Stimulated activated CD4-positive, alpha-beta T cell treated with anti-CD3 and anti-CD28 coated beads, Interleukin-4, amount 100 ng/mL, for 1 hour (primary cell): ENCODE results near the gene CEP72.
"Not testable (repeated sequence)": the region's sequence is repeated elsewhere in the genome, so short reads cannot be mapped to it uniquely, and the experiment has no call there.

Source experiments
- DNase-seq: peaks from one replicate; pipeline ENCODE4 v3.0.0-alpha.2; 2020

CEP72 gene

DNA sequence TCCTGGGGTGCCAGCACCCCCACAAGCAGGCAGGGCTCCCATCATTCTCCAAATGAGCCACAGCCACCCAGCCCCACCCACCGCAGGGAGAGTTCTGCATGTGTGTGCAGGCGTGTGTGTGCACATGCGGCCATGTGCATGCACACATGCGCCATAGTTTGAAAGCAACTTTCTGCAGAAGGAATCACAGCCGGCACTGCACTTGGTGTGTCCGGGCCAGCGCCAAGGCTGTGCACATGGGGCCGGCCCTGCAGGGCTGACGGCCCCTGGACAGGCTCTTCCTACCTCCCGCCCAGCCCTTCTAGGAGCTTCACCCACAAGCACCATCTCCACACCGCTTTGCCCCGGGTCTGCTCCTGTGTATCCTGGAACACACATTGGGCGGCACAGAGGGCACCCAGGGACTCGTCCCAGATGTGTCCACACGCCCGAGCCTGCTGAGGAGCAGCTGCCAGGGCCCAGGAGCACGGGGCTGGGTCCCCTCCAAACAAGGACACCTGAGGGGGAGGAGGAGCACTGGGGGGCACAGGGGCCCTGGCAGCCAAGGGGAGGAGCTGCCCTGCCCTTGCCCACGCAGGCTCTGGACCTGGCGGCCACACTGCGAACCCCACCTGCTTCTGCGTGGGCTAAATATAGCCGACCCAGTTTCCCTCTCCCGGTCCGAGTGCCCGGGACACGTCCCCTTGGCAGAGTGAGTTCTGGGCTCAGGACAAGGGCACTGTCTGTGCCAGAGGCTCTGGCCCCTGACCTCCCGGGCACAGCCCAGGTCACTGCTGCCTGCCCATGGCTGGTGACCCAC lies 61.9 kb downstream of the CEP72 start:
- DNase-seq: no peak

- DNase-seq: no peak
Measured at GRCh38 chr5:674630-675011, 62.5 kb downstream of the CEP72 start.

GRCh38 chr5:675111-675870 lies 63.2 kb downstream of the CEP72 start:
- no peak for DNase-seq

- DNase-seq: no peak
Measured at GRCh38 chr5:675871-676698, 63.9 kb downstream of the CEP72 start.

DNA sequence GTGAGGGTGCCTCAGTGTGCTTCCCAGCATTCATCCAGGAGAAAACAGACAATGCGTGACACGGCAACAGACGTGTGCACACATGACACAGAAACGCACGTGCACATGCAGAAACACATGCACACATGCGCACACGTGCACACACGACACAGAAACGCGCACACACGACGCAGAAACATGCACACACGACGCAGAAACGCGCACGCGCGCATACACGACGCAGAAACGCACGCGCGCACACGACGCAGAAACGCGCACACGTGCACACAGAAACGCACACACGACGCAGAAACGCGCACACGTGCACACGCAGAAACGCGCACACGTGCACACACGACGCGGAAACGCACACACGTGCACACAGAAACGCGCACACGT lies 64.5 kb downstream of the CEP72 start:
- no peak for DNase-seq

DNA sequence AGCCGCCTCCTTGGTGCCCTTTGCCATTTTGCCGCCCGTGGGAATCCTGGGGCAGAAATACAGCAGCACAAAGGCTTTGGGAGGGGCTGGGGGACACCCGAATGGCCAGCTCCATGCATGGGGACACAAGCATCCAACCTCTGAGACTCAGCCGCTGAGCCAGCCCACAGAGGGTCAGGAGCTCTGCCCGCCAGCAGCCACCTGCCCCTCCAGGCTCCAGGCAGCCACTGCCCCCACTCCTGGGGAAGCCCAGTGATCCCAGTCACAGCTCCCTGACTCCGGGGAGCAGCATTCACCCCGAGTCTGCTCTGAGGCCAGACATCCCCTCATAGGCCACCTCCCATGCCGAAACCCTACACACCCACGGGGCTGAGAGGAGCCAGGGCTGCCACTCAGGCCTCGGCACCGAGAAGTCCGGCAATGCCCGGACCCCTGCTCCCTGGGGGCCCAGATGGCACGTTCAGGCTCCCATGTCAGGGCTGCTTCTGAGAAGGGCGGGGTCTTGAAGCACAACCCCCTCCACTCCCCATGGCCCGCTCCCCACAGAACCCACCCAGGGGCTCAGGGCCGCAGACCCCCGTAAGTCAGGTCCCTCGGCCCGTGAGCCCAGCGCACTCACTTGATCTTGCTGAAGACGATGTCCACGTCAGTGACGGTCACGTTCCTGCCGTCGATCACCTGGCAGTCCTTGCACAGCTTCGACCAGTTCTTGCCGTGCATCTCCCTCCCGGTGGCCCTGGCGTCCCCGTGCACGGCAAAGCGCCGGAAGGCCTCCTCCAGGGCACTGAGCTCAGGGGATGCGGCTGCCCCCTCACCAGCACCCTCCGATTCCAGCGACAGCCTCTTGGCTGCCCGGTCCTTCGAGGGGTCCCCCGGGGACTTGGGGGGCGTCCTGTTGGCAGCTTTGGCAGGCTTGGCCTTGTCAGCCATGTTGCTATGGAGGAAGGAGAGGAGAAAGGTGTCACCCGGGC lies 65.3 kb downstream of the CEP72 start:
- DNase-seq: no peak

- not testable (repeated sequence) for DNase-seq
Measured at GRCh38 chr5:678521-678920, 66.4 kb downstream of the CEP72 start.

DNA sequence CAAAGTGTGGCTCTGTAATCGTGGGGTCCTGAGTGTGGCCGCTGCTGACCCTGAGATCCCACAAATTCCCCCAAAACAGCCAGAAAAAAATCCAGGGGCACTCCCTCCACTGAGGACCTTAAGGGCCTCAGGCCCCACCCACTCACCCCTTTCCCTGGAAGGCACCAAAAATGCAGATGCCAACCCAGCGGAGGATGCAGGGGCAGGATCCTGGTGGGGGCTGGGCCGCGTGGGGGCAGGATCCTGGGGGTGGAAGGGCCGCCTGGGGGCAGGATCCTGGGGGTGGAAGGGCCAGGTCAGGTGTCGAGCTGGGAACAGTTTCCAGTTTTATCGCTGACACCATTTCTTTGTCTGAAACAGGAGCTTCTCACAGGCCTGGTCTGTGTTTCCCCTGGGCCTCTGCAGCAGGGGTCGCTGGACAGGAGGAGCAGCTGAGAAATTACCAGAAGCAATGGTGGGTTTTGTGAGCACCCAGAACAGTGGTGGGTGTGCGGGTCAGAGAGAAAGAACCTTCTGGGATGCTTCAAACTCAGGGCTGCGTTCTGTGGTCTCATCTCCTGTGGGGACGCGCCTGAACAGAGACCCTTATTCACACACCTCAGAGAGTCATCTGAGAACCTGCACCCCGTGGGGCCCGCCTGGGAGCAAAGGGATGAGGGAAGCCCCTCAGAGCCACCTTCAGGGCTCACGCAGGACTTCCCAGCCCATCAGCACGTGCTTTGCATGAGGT lies 67.2 kb downstream of the CEP72 start:
- DNase-seq: not testable (repeated sequence)

DNA sequence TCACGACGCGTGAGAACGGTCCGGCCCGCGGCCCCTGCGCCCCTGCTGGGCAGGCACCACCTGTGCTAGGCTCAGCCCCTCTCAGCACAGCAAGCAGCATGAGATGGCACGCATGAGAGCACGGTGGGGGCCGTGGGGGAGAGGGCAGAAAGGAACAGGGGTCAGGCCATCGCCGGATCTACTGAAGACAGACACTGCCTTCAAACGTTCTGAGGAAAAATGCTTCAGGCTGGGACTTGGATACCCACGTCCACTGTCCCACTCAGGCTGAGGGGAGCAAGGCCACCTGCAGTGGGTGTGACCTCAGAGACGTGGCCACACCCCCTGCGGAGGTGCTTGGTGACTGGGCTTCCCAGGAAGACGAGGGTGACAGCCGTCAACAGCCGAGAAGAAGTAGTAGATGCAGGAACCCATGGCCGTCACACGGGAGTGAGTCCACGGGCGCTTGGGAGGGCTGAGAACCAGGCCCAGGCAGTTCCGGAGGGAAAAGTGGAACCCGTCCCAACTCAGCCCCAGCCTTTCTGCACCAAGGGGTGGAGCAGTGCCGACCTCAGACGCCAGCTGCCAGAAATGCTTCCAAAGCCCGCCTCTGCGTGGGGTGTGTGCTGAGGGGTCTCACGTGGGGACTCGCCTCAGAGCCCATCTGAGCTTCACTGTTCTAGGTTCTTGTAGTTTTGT lies 68.1 kb downstream of the CEP72 start:
- DNase-seq: not testable (repeated sequence)

GRCh38 chr5:680836-681235 lies 68.7 kb downstream of the CEP72 start:
- DNase-seq: not testable (repeated sequence)

DNA sequence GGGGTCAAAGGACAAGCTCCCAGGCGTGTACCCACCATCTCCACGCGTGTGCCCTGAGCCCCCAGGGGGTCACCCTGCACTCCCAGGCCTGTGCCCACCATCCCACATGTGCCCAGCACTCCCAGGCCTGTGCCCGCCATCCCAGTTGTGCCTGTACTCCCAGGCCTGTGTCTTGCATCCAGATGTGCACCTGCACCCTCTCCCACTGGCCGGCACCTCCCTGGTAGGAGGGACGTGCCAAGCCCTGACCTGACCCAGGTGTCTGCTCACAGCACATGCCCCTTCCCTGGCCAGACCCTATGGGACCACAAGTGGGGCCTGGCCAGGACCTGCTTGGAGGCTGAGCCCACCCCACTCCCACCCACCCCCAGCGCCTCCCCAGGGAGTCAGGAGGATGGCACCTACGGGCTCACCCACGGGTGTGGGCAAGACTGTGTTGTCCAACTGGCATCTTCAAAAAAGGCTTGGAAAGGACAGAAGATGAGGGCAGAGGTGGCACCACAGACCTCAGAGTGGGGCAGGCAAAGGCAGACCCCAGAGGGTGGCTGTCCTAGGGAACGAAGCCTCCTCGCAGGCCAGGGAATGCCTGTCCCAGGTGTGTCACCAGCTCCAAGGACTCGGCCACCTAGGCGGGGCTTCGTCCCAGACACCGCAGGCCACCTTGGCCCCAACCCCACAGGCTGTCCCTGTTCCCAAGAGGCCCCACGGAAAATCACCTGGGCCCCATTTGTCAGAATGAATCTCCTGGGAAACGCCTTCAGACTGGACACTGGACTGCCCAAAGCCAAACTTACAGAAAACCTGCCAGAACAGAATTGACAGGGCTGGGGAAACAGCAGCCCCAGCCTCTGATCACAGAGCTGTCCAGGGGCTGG lies 69.4 kb downstream of the CEP72 start:
- not testable (repeated sequence) for DNase-seq

DNA sequence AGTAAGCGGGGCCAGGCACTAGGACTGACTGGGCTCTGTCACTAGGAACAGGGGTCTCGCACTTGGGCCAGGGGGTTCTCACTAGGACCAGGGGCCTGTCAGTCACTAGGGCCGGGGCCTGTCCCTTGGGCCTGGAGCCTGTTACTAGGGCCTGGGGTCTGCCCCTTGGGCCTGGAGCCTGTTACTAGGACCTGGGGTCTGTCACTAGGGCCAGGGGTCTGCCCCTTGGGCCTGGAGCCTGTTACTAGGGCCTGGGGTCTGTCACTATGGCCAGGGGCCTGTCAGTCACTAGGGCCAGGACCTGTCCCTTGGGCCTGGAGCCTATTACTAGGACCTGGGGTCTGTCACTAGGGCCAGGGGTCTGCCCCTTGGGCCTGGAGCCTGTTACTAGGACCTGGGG lies 70.1 kb downstream of the CEP72 start:
- not testable (repeated sequence) for DNase-seq

GRCh38 chr5:682651-683358 lies 70.7 kb downstream of the CEP72 start:
- DNase-seq: not testable (repeated sequence)

DNA sequence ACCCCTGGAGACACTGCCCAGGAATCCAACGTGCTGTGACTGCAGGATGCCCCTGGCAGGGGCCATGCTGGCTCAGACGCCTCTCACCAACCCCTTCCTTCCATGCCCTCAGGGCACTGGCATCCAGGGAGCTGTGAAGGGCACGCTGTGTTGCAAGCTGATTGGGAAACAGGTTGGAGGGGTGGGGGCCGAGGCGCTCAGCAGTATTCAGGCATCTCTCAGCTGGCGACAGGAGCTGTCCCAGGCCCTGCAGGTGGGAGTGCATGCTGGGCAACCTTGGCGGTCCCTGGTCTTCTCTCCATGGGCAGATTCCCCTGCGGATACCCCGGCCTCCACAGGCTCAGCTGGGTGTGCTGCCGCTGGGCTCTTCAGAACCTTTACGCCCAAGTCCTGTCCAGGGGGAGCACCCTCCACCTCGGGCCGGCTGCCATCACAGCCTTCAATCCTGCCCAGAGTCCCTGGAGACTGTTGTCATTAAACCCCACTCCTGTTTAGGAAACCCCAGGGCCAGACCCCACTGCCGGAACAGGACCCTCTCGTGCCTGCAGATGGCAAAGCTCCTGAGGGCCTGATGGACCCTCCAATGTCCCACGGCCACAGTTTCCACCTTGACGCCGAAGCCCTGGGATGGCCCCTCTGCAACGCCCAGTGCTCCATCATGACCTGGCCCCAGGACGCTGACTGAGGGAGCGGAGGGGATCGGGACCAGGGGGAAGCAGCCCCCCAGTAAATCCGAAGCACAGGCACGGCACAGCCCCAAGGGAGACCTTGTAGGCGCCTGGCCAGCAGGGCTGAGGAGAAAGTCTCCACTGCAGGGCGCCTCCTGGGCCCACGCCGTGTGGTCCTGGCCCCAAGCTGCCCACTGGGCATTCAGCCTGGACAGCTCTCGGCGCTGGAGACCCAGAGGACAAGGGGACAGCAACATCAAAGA lies 71.7 kb downstream of the CEP72 start:
- no peak for DNase-seq

- no peak for DNase-seq
Measured at GRCh38 chr5:684751-685216, 72.6 kb downstream of the CEP72 start.

GRCh38 chr5:685262-686171 lies 73.4 kb downstream of the CEP72 start:
- no peak for DNase-seq

DNA sequence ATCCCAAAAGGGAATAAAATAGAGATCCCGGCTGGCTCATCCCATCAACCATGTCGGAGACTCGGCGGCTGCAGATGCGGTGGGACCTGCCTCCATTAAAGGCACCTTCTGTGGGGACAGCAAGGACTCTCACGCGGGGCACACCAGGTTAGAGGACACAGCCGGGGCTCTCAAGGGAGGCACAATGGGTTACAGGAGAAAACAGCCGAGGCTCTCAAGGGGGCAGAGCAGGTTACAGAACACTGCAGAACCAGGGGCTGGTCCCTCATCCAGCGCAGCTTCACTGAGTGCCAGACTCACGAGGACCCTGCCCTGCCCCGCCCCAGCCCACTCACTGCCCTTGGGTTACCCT lies 74.0 kb downstream of the CEP72 start:
- not testable (repeated sequence) for DNase-seq
